Stimulated activated CD4-positive, alpha-beta T cell treated with anti-CD3 and anti-CD28 coated beads, Interleukin-1b, Interleukin-23, amount 100 ng/mL, for 4 hours (primary cell): ENCODE results near the gene ZNF648.
A peak's percentile ranks its signal among the peaks of the same experiment; 100 is the strongest.
"Not testable (repeated sequence)": the region's sequence is repeated elsewhere in the genome, so short reads cannot be mapped to it uniquely, and the experiment has no call there.

ENCODE experiments used
- DNase-seq, 2 donors: peaks; one replicate each; pipeline ENCODE4 v3.0.0-alpha.2; 2020; ENCODE audit warnings: low read depth in 2 of 2

Gene ZNF648

DNA sequence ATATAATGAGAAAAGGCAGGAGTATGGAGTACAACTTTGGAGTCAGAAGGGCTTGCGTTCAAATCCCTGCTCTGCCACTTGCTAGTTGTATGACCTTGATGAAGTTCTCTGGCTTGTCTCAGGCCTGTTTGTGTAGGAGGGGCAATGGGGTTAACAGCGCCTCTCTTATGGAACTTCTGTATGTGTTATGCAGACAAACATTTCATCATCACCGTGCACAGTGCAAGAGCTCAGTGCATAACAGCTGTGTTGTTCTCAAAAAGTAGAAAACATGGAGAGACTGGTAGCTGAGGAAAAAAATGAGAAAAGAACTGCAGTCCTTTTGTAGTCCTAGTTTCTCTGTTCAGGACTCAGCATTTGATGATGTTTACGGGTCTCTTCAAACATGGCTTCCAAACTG, 10.4 kb upstream of the ZNF648 start:
- no peak for DNase-seq

DNA sequence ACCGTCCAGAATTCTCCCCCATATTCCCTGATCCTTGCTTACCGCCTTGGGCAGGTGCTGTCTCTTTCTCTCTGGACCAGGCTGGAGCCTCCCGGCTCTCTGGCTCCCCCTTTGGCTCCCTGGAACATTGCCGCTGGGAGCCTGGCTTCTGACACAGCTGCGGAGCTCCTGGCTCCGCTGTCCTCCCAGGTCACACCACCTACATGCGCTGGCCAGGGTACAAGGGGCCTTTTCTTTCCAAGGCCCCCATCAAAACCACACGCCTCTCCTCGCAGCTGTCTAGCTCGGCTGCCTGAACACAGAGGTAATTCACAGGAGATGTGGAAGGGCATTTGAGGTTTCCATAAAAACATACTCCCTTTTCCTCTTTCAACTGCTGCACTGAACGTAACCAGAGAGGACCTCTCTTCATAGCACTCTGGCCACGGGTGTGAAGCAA, 7.5 kb upstream of the ZNF648 start:
- no peak for DNase-seq

DNA sequence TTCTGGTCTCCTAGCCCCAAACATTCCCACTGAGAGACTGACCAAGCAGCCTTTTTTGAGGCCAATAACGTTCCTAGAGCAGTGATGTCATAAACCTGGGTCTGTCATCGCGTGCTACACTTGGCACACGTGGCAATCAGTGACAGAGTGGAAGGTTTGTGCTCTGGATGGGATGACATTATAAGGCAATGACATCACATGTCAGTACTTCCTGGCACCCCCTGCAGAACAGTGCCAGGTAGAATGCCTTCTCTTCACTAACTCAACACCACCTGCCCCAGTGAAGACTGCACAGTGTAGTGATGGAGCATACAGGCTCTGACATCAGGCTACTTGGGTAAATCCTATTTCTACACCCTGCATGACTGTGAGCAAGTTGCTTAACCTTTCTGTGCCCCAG, 5.4 kb upstream of the ZNF648 start:
- DNase-seq: no peak

DNA sequence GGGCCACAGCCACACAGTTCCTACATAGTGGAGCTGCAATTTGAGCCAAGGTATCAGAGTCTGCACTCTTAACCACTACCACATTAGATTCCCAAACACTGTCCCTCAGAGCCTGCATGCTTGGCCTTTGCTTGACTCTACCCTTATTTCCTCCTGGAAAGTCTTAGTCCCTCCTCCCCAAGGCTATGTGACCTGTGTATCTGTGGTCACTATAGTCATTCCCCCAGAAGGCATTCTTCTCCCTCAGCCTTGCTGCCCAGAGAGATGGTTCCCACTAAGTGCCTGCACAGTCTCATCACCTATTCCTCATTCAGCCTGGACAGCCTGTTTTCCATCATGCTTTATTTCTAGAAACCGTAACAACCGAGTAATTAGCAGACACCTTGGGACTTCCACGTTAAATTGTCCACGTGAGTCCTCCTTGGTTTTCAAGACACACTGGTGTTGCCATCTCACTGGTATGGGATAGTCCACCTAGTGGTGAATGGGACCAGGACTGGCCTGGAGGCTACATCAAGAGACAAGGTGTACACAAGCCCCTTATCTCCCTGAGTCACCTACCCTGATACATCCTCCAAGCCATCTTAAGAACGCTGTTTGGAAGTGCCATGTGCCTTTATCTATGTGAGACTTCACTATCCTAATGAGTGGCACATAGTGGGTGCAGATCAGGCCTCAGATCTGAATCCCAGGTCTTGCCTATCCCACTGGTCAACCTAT, 3.8 kb upstream of the ZNF648 start:
- no peak for DNase-seq

DNA sequence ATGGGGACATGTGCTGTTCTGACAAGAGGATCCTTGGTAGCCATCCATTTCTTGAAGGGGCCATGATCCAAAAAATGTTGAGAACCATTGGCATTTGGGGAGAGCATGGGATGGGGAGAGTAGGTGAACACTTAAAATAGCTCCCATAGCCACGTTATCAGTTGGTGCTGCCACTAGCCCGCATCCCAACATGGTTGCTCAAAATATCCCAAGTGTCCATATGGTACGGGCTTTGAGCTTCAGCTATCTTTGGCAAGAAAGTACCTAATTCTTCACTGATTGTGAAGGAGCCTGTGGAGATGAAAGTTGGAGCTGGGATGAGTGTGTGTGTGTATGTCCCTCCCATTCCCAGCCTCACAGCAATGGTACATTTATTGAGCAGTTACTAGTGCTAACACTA, 3.1 kb upstream of the ZNF648 start:
- no peak for DNase-seq

DNA sequence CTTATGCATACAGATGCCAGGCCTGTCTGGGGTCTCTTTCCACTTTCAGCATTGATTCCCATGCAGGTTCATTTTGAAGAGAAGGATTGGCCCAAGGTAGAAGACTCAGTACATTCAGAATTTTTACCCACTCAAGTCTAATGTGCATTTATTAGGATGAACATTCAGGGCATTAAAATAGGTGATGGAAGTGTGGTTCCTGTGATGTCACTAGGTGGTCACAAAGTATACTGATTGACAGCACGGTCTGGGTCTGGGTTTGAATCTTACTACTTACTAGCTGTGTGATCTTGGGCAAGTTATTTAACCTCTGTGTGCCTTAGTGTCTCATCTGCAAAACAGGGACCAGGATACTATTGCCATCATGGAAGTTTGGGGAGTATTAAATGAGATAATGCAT, 711 bp upstream of the ZNF648 start:
- no peak for DNase-seq

DNA sequence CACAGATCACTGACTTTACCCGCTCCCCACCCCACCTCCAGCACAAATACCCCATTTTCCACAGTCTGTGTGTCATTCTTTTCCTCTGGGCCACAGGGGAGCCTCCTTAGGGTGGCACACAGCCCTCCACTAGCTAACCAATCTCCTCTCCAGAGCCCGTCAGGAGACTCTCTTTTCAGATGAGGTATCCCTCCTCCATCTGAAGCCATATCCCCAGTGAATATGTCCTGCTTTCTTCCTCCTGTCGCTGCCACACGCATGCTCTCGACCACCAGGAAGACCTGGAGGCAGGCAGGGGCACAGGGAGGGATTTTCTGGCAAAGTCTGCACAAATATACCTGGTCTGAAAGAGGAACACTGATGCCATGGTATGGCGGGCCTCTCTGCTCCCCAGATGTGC, 635 bp downstream of the ZNF648 start:
- DNase-seq: no peak

DNA sequence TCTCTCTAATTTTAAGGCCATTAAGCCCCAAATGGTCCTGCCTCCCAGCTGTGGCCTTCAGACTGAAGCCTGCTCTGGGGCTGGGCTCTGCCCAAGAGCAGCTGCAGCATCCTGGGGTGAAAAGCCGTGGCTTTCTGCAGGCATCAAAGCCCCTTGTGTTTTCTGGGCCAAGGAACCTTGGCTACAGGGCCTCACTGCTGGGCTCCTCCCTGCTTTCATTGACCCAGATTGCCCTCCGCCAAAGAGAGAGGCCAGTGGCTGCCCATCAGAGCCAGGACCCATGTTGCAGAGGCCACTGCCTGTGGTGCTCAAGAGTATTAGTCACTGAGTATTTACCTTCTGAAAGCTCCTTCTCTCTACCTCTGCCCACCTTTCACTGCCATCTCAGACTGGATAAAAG, 1.6 kb downstream of the ZNF648 start:
- no peak for DNase-seq

DNA sequence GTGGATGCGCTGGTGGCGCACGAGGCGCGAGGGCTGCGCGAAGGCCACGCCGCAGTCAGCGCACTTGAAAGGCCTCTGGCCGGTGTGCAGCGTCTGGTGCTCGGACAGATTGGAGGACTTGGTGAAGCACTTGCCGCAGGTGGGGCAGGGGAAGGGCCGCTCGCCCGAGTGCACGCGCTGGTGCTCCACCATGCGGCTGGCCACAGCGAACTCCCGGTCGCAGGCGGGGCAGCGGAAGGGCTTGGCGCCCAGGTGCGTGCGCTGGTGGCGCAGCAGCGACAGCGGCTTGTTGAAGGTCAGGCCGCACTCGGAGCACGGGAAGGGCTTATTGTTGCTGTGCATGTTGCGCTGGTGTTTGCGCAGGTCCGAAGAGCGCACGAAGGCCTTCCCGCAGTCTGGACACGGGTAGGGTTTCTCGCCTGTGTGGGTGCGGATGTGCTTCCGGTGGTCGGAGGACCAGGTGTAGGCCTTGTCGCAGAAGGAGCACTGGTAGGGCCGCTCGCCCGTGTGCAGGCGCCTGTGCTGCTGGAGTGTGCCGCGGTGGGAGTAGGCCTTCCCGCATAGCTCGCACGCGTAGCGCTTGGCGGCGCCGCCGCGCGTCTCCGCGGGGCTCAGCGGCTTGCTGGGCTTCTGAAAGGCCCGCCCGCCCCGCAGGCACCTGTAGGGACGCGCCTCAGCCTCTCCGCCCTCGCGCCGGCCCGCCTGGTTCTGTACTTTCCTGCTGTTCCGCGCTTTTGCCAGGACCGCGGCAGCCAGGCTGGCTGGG, 4.7 kb downstream of the ZNF648 start:
- no peak for DNase-seq

DNA sequence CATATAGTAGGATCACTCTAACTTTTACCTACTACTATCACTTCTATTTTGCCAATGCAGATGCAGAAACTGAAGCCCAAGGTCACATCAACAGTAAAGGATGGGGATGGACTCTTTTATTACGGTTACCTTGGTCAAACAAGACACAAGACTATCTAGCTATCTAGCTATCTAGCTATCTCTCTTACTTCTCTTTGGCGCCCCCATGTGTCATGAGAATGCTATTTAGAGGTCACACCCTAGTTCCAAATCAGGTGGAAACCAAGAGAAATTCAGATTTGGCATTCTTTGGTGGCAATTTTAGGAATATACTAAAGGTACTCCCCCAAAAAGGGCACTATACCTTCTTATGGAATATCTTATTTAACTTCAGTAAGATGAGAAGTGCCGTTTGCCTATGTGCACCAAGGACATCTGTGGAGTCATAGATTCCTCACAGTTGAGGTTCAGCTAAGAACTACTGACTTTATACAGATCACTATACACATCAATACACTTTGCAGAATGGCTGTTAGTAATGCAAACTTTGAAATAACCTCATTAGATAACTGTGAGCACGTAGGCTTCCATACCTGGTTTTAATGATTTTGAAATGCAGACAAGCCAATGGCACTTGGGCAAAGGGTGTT, 6.7 kb downstream of the ZNF648 start:
- DNase-seq: peak; percentile 23 to 40

DNA sequence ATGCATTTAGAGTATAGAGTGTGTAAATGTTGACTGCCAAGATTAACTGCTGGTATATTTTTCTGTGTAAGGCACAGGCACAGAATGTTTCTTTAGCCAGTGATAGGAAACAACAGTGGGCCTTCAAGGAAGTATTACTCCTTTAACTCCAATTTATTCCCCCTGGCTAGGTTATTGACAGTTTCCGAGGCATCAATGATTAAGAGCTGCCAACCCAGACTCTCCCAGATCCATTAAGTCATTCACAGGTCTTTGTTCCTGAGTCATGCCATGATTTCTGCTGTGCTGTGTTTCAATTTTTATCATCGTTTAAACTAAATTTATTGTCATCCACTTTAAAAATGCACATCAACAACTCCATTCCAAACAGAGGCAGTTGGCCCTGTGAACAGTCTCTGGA, 9.2 kb downstream of the ZNF648 start:
- no peak for DNase-seq

DNA sequence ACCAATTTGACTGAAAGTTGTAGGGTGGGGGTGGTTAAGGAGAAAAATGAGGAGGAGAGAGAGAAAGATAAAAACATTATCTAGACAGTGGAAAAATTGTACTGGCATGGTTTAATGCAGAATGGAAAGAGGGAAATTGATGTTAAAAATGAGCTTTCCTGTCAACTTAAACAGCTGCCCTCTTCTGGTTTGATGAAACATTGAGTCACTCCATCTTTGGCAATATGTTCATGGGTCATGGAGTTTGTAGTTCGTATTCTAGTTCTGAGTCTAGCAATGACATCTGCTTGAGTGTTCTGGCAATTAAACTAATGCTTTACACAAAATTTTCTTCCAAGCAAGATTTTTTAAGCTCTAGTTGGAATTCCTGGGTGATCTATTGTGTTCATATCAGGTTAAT, 9.6 kb downstream of the ZNF648 start:
- DNase-seq: no peak

DNA sequence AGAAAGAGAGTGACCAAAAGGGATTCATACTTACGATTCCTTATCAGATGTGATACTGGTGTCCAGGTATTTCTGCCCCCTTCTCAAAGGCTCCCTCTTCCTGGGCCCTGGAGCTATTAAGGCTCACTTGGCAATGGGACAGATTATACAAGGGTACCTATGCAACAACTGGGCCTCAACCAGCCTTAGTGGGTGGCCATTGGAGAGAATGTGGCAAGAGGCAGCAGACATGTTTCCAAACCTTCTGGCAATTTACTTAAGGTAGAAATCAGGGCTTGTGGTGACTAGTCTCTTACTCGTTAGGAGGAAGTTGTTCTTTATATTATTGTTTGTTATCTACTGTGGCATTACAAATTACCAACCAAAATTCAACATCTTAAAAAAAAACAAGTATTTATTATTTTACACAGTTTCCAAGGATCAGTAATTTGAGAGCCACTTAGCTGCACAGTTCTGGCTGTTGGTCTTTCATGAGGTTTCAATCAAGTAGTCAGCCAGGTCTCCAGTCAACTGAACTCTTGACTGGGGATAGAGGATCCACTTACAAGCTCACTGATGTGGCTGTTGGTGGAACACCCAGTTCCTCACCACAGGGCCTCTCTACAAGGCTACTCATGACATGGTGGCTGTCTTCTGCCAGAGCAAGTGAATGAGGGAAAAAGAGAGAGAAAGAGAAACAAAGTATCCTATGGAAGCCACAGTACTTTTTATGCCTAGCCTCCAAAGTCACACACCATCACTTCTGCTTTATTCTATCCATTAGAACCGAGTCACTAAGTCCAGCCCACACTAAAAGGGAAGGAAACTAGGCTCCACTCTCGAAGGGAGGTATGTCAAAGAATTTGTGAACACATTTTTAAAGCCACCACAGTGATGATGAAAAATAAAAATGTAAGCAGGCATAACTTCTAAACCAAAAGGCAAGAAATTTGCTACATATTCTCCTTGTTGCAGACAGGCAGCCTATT, 10.7 kb downstream of the ZNF648 start:
- no peak for DNase-seq

DNA sequence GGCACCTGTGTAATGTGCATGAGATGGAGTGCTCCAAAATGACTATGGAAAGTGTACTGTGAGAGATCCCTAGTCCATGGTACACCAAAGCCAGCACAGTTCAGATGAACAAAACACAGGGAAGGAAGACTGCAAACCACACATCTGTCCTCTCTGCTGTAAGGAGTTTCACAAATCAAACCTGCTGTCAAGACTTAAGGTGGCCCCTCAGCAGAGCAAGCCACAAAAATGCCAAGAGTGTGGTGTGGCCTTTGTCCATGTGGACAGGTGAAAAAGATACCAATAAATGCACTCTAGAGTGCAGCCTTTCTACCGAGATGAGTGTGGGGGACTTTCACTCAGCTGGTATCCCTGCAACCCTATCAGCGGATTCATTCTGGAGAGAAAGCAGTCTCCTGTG, 12.9 kb downstream of the ZNF648 start:
- no peak for DNase-seq

DNA sequence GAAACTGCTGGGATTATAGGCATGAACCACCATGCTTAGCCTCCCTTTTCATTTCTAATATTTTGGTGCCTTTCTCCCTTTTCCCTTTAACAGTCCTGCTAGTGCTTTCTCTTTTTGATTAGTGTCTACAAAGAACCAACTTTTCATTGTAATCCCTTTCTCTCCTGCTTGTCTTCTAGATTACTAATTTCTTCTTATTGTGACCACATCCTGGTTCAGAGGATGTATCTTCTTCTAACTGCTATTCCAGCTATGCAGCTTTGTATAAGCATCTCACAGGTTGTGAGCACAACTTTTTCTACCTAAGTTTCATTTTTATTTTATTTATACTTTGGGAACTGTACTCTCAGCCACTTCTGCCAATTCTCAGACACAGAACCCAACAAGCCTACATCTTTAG, 14.7 kb downstream of the ZNF648 start:
- DNase-seq: no peak

DNA sequence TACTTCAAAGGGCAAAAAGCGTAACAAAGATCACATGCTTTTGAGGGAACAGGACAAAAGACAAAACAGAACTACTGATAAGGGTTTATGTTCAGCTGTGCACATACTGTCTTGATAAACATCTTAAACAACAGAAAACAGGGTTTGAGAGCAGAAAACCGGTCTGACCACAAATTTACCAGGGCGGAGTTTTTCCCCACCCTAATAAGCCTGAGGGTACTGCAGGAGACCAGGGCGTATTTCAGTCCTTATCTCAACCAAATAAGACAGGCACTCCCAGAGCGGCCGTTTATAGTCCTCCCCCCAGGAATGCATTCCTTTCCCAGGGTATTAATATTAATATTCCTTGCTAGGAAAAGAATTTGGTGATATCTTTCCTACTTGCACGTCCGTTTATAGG, 16.0 kb downstream of the ZNF648 start:
- DNase-seq: not testable (repeated sequence)

DNA sequence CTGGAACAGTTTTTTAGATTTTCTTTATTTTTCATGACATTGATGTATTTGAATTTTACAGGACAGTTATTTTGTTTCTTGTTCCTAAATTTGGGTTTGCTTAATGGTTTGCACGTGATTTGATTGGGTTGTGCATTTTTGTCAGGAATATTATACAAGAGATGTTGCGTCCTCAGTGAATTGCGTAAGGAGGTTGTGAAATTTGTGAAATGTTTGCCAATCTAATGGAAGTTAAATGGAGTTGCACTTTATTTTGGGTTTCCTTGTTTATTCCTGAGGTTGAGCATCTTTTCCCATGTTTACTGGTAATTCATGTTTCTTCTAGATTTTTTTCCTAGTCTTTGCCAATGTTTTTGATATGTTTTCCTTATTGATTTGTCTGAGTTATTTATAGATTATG, 19.9 kb downstream of the ZNF648 start:
- DNase-seq: no peak

DNA sequence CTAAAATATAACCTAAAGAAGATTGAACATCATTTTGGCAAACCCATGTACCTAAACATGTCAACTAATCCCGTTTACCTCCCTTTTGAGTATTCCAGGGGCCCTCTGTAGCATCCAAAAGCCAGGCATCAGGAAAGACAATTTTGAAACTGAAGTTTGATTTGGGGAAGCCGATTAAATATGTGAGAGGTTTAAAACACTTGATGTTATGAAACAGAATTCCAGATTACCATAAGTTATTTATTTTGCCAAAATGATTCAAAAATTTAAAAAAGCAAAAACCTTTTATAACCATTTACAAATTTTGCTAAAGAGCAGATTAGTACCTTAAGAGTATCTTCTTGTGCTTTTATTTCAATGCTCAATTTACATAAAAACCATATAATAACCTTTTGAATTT, 23.3 kb downstream of the ZNF648 start:
- no peak for DNase-seq

DNA sequence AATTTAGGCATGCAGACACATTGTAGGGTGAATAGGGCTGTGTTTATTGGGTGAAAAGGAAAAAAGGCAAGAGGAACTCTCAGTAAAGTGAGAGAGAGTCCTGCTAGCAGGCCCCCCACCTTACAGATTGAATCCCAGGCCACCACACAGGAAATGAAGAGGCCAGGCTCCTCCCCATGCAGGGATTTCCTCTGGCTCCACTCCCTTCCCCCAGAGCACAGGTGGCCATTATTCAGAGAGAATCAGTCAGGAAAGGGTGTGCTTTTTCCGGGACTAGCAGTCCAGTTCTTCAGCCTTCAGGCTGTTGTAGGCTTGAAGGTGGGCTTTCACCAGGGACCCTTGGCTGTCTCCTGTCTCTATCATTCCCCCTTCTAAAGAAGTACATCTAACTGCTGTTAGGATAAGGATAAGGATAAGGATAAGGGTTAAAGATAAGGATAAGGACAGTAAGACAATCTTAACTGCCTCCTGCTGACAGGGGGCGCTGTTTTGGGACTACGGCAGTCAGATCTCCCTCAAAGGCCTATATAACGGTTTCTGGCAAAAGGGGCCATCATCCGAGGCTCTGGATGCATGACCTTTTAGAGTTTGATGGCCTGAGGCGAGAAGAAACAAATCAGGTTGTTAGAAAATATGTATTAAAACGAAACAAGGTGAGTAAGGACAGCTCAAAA, 26.3 kb downstream of the ZNF648 start:
- no peak for DNase-seq

DNA sequence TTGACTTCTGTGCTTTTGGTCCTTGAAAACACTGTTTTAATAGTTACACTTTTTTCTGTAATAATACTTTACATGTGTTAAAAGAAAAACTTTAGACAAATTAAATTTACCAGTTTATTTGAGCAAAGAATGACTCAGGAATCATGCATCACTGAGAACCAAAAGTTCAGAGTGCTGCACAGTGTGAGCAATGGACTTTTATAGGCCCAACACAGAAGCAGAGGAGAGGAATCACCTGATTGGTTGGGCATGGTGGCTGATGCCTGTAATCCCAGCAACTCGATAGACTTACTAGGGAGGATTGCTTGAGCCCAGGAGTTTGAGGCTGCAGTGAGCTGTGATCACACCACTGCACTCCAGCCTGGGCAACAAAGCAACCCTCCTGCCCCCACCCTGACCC, 29.3 kb downstream of the ZNF648 start:
- no peak for DNase-seq
